Activated B cell treated with CpG ODN at 0.5 μM for 24 hours (primary cell): Measurements from ENCODE around the gene RPL38. TPM values are rescaled to one million over a fixed set of nuclear protein-coding genes. Genes with fewer than 3 reads are reported as not detected.
"Not testable (repeated sequence)": the region's sequence is repeated elsewhere in the genome, so short reads cannot be mapped to it uniquely, and the experiment has no call there.

Experiments used
- ATAC-seq: fragments of 200-7000 bp; cut with Tn5 transposase; one replicate; pipeline ENCODE4 v1.10.0; 2021; ENCODE audit warnings: low read depth, mild to moderate bottlenecking, moderate library complexity
- CTCF ChIA-PET: fragments of 350-600 bp; sonication (Branson Sonifier 250); formaldehyde crosslinking; loops from one replicate; lab custom pipeline; 2021; ENCODE audit warnings: antibody characterized with exemption; lab: Charles Lee
- POLR2A ChIA-PET: fragments of 350-600 bp; sonication (Branson Sonifier 250); formaldehyde crosslinking; loops from one replicate; lab custom pipeline; 2021; ENCODE audit warnings: antibody characterized with exemption; lab: Charles Lee
- DNase-seq: peaks from one replicate; pipeline ENCODE4 v3.0.0; 2022
- H3K27ac Mint-ChIP-seq: one replicate; pipeline ENCODE4 v1.8.0; 2020; ENCODE audit warnings: mixed read lengths
- H3K27me3 Mint-ChIP-seq: one replicate; pipeline ENCODE4 v1.8.0; 2021; ENCODE audit warnings: mixed read lengths
- H3K36me3 Mint-ChIP-seq: one replicate; pipeline ENCODE4 v1.8.0; 2021; ENCODE audit warnings: low read depth, mixed read lengths
- H3K4me1 Mint-ChIP-seq: one replicate; pipeline ENCODE4 v1.8.0; 2021; ENCODE audit warnings: mixed read lengths
- H3K4me3 Mint-ChIP-seq: one replicate; pipeline ENCODE4 v1.8.0; 2020; ENCODE audit warnings: mild to moderate bottlenecking, mixed read lengths
- H3K9me3 Mint-ChIP-seq: one replicate; pipeline ENCODE4 v1.8.0; 2020; ENCODE audit warnings: mixed read lengths
- intact Hi-C: fragments of 100-400 bp; cut with micrococcal nuclease; formaldehyde crosslinking; loops from one replicate; pipeline ENCODE4 v1.15.1; 2024
- total RNA-seq: library from RNA; stranded (reverse); gene quantifications from 2 replicates; pipeline ENCODE4 v1.2.3, GENCODE V29; 2022
- TF ChIP-seq, protein P1 (sequence below): fragments of 200-600 bp; IDR thresholded peaks from one replicate; pipeline ENCODE4 v1.8.0; 2022; ENCODE audit warnings: antibody characterized with exemption, mild to moderate bottlenecking

The RPL38 gene
- total RNA-seq, 1 donor from 2014 or later = 1,330 TPM

DNA sequence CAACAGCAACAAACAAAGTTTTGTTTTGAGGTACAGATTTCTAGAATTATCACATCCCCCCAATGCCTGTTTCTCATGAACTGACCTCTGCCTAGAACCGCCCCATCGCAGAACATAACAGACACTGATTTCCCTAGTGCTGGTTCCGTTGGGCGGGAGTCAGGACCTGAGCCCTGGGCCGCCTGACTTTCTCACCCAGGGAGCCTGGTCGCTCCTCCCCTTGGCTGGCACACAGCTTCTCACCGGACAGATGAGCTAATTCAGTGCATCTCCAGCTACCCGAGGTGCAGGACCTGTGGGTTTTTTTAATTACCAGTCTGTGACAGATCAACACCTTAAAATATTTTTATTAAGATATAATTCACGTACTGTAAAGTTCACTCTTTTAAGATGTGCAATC, 20.1 kb upstream of the RPL38 start:
- H3K4me3 Mint-ChIP-seq = no peak overlapping the region
- intact Hi-C loops = no loop called here
- POLR2A ChIA-PET = no interaction called here

DNA sequence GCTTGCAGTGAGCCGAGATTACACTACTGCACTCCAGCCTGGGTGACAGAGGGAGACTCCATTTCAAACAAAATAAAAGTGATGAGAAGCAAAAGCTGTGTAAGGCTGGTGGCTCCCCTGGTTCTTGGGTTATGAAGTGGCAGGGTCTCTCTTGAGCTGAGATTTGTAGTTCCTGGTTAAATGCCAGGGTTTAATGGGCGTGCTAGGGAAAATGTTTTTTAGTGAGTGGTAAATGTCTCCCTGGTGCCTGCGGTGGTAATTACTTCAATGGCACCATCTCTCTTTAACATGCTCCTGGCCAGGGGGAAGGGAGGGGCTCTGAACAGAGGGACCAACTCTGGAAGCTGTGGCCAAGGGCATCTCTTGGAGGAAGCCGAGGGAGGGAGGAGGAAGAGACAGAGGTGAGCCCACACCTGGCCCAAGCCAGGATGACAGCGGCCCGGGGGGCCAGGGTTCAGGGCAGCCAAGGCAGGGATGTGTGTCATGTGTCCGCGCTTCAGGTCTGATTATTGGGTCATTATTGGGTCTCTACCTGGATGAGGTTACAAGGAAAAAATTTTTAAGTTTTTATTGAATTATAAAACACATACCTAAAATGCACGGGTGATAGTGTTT, 17.8 kb upstream of the RPL38 start:
- intact Hi-C loops = no loop called here
- TF ChIP-seq, protein P1, sequence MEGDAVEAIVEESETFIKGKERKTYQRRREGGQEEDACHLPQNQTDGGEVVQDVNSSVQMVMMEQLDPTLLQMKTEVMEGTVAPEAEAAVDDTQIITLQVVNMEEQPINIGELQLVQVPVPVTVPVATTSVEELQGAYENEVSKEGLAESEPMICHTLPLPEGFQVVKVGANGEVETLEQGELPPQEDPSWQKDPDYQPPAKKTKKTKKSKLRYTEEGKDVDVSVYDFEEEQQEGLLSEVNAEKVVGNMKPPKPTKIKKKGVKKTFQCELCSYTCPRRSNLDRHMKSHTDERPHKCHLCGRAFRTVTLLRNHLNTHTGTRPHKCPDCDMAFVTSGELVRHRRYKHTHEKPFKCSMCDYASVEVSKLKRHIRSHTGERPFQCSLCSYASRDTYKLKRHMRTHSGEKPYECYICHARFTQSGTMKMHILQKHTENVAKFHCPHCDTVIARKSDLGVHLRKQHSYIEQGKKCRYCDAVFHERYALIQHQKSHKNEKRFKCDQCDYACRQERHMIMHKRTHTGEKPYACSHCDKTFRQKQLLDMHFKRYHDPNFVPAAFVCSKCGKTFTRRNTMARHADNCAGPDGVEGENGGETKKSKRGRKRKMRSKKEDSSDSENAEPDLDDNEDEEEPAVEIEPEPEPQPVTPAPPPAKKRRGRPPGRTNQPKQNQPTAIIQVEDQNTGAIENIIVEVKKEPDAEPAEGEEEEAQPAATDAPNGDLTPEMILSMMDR = no peak
- CTCF ChIA-PET = no interaction called here
- peaks cover 29% of the 10 kb centered on the region for H3K27me3 Mint-ChIP-seq
- no peaks in the 10 kb centered on the region for H3K9me3 Mint-ChIP-seq
- DNase-seq (no peak), ATAC-seq (no peak)
- POLR2A ChIA-PET = no interaction called here
- H3K4me3 Mint-ChIP-seq = no peak overlapping the region
- H3K36me3 Mint-ChIP-seq = no peaks in the 10 kb centered on the region
- H3K27ac Mint-ChIP-seq = no peak overlapping the region
- H3K4me1 Mint-ChIP-seq = no peaks in the 10 kb centered on the region

More for the DNA sequence above, 20.1 kb upstream of the RPL38 start:
- Mint-ChIP-seq H3K27ac (no peak overlapping the region), H3K4me1 (no peaks in the 10 kb centered on the region), H3K9me3 (no peaks in the 10 kb centered on the region), H3K27me3 (peaks cover 38% of the 10 kb centered on the region), H3K36me3 (no peaks in the 10 kb centered on the region)
- DNase-seq = no peak
- TF ChIP-seq, protein P1 = no peak
- ATAC-seq = no peak
- CTCF ChIA-PET = no interaction called here

DNA sequence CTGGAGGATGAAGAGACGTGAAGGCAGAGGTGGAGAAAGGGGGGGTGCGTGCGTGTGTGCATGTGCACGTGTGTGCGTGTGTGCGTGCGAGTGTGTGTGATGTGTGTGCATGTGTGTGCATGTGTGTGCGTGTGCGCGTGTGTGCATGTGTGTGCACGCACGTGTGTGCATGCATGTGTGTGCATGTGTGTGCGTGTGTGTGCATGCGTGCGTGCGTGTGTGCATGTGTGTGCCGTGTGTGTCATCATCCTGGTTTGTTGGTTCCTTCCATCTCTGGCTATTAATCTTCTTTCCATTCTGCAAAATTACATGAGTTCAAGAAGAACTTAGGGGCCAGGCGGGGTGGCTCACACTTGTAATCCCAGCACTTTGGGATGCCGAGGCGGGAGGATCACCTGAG, 17.0 kb upstream of the RPL38 start:
- Mint-ChIP-seq H3K9me3 (no peaks in the 10 kb centered on the region), H3K4me3 (no peak overlapping the region), H3K4me1 (no peaks in the 10 kb centered on the region), H3K36me3 (no peaks in the 10 kb centered on the region), H3K27me3 (peaks cover 24% of the 10 kb centered on the region), H3K27ac (no peak overlapping the region)
- ATAC-seq (no peak), DNase-seq (no peak)
- CTCF ChIA-PET = no interaction called here
- TF ChIP-seq, protein P1 = no peak
- POLR2A ChIA-PET = no interaction called here
- intact Hi-C loops = no loop called here

DNA sequence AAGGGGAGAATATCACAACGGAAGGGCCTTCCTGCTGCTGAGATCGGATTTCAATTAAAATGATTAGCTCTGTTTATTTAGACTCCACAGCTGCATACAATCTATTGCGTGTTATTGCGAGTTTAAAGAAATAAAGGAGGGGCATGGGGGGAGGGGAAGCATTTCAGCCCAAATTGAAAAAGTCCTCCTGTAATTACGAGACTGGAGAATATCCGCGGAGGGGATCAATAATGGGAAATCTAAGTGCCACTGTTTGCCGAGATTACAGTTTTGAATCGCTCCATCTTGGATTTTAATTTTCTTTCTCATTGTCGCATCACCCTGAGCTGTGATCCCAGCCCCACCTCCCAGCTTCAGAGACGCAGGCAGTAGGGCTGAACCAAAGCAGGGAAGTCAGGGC, 15.7 kb upstream of the RPL38 start:
- POLR2A ChIA-PET = no interaction called here

DNA sequence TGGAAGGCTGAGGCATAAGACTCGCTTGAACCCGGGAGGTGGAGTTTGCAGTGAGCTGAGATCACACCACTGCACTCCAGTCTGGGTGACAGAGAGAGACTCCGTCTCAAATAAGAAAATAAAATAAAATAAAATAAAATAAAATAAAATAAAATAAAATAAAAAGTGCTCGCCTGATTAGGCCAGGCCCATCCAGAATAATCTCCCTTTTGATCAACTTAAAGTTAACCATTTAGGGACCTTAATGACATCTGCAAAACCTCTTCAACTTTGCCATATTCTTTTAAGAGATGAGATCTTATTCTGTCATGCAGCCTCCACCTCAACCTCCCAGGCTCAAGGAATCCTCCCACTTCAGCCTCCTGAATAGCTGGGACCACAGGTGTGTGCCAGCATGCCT, 14.8 kb upstream of the RPL38 start:
- H3K4me3 Mint-ChIP-seq, POLR2A ChIA-PET, H3K9me3 Mint-ChIP-seq, H3K27ac Mint-ChIP-seq, DNase-seq, ATAC-seq, H3K36me3 Mint-ChIP-seq, H3K4me1 Mint-ChIP-seq, intact Hi-C loops: not testable (repeated sequence)
- CTCF ChIA-PET = interaction anchor here (1.4 kb wide), 1 partner anchor 11 kb away, joined by 3 read pairs; no protein-coding TSS in a partner anchor
- peaks cover 26% of the 10 kb centered on the region for H3K27me3 Mint-ChIP-seq

More for the DNA sequence above, 15.7 kb upstream of the RPL38 start:
- H3K9me3 Mint-ChIP-seq = no peaks in the 10 kb centered on the region
- DNase-seq (no peak), ATAC-seq (no peak)
- no peak overlapping the region for H3K27ac Mint-ChIP-seq
- intact Hi-C loops = no loop called here
- no peaks in the 10 kb centered on the region for H3K36me3 Mint-ChIP-seq
- peaks cover 19% of the 10 kb centered on the region for H3K27me3 Mint-ChIP-seq
- no peaks in the 10 kb centered on the region for H3K4me1 Mint-ChIP-seq
- TF ChIP-seq, protein P1 = no peak
- H3K4me3 Mint-ChIP-seq = no peak overlapping the region
- CTCF ChIA-PET = no interaction called here
